Mucosa of rectum (tissue), 2 donors: ENCODE results near the gene FBP1.

Experiments
- H3K27ac ChIP-seq, 2 donors: one replicate each; pipeline ENCODE4 v1.7.0; 2013; ENCODE audit warnings: inconsistent platforms in 2 of 2, low read depth in 2 of 2, low read length in 2 of 2
- H3K27me3 ChIP-seq, 2 donors: one replicate each; pipeline ENCODE4 v1.7.0; 2013; ENCODE audit warnings: low read length in 2 of 2; ENCODE audit not compliant: control insufficient read depth in 2 of 2, insufficient read depth in 2 of 2
- H3K36me3 ChIP-seq, 2 donors: one replicate each; pipeline ENCODE4 v1.7.0; 2013; ENCODE audit warnings: low read length in 2 of 2; ENCODE audit not compliant: control insufficient read depth in 2 of 2, insufficient read depth in 2 of 2
- H3K4me1 ChIP-seq, 2 donors: one replicate each; pipeline ENCODE4 v1.7.0; 2013; ENCODE audit warnings: low read length in 2 of 2, mild to moderate bottlenecking in 1 of 2; ENCODE audit not compliant: control insufficient read depth in 2 of 2, insufficient read depth in 2 of 2
- H3K4me3 ChIP-seq, 2 donors: one replicate each; pipeline ENCODE4 v1.7.0; 2013; ENCODE audit warnings: low read length in 2 of 2
- H3K9ac ChIP-seq, 2 donors: one replicate each; pipeline ENCODE4 v1.7.0; 2013; ENCODE audit warnings: low read length in 2 of 2, low read depth in 1 of 2, mild to moderate bottlenecking in 1 of 2
- H3K9me3 ChIP-seq, 2 donors: one replicate each; pipeline ENCODE4 v1.7.0; 2013; ENCODE audit warnings: low read length in 2 of 2; ENCODE audit not compliant: control insufficient read depth in 2 of 2
- donor health status: healthy.
- donor health status: Normal muscosa, but diverticular disease.

FBP1 gene

GRCh38 chr9:94643176-94643575 lies 3.9 kb upstream of the FBP1 start:
- Histone ChIP-seq H3K27ac (no peak overlapping the region), H3K9ac (no peak overlapping the region), H3K4me3 (no peak overlapping the region), H3K36me3 (no peaks in the 10 kb centered on the region), H3K9me3 (no peaks in the 10 kb centered on the region), H3K4me1 (peaks cover 10 to 12% of the 10 kb centered on the region in 2 donors), H3K27me3 (peaks cover 0 to 1% of the 10 kb centered on the region in 2 donors)

- Histone ChIP-seq H3K27me3 (peaks cover 0 to 1% of the 10 kb centered on the region in 2 donors), H3K4me1 (peaks cover 10 to 12% of the 10 kb centered on the region in 2 donors), H3K36me3 (no peaks in the 10 kb centered on the region), H3K4me3 (no peak overlapping the region), H3K9me3 (no peaks in the 10 kb centered on the region), H3K27ac (no peak overlapping the region), H3K9ac (no peak overlapping the region)
These were observed 3.2 kb upstream of the FBP1 start for GRCh38 chr9:94642501-94642900.

- H3K27ac ChIP-seq: peak overlapping the region; percentile 68 to 74
- peak overlapping the region; percentile 74 to 79 for H3K4me3 ChIP-seq
- peak overlapping the region; percentile 44 to 77 for H3K9ac ChIP-seq
These were observed 670 bp upstream of the FBP1 start for GRCh38 chr9:94639999-94640376.

GRCh38 chr9:94638335-94639060 lies 820 bp downstream of the FBP1 start:
- Histone ChIP-seq H3K27me3 (peaks cover 0 to 1% of the 10 kb centered on the region in 2 donors), H3K4me3 (peak overlapping the region; percentile 74 to 79), H3K9ac (peak overlapping the region; percentile 54 to 77), H3K36me3 (no peaks in the 10 kb centered on the region), H3K9me3 (no peaks in the 10 kb centered on the region), H3K4me1 (peaks cover 10 to 12% of the 10 kb centered on the region in 2 donors), H3K27ac (peak overlapping the region; percentile 68 to 74)

More at GRCh38 chr9:94639999-94640376, 670 bp upstream of the FBP1 start:
- Histone ChIP-seq H3K4me1 (peaks cover 10 to 12% of the 10 kb centered on the region in 2 donors), H3K36me3 (no peaks in the 10 kb centered on the region), H3K27me3 (peaks cover 0 to 1% of the 10 kb centered on the region in 2 donors), H3K9me3 (no peaks in the 10 kb centered on the region)

- Histone ChIP-seq H3K36me3 (peaks cover 0 to 1% of the 10 kb centered on the region in 2 donors), H3K9ac (no peak overlapping the region), H3K4me1 (peaks cover 14 to 19% of the 10 kb centered on the region in 2 donors), H3K4me3 (no peak overlapping the region), H3K9me3 (no peaks in the 10 kb centered on the region), H3K27me3 (no peaks in the 10 kb centered on the region), H3K27ac (no peak overlapping the region)
These were observed 6.6 kb downstream of the FBP1 start for GRCh38 chr9:94632737-94633136.

- H3K4me3 ChIP-seq: no peak overlapping the region
- peaks cover 0 to 3% of the 10 kb centered on the region in 2 donors for H3K36me3 ChIP-seq
- no peak overlapping the region for H3K27ac ChIP-seq
- H3K27me3 ChIP-seq: no peaks in the 10 kb centered on the region
- H3K9me3 ChIP-seq: no peaks in the 10 kb centered on the region
- peaks cover 14 to 19% of the 10 kb centered on the region in 2 donors for H3K4me1 ChIP-seq
- no peak overlapping the region for H3K9ac ChIP-seq
These were observed 7.7 kb downstream of the FBP1 start for GRCh38 chr9:94631599-94631998.

GRCh38 chr9:94630833-94631232 lies 8.5 kb downstream of the FBP1 start:
- H3K9ac ChIP-seq: no peak overlapping the region
- peaks cover 14 to 19% of the 10 kb centered on the region in 2 donors for H3K4me1 ChIP-seq
- no peak overlapping the region for H3K27ac ChIP-seq
- H3K4me3 ChIP-seq: no peak overlapping the region
- H3K27me3 ChIP-seq: no peaks in the 10 kb centered on the region
- H3K9me3 ChIP-seq: no peaks in the 10 kb centered on the region
- peaks cover 0 to 3% of the 10 kb centered on the region in 2 donors for H3K36me3 ChIP-seq

- no peak overlapping the region for H3K9ac ChIP-seq
- H3K36me3 ChIP-seq: peaks cover 0 to 3% of the 10 kb centered on the region in 2 donors
- H3K9me3 ChIP-seq: no peaks in the 10 kb centered on the region
- no peak overlapping the region for H3K4me3 ChIP-seq
- peaks cover 14 to 19% of the 10 kb centered on the region in 2 donors for H3K4me1 ChIP-seq
- H3K27ac ChIP-seq: no peak overlapping the region
- H3K27me3 ChIP-seq: no peaks in the 10 kb centered on the region
These were observed 9.0 kb downstream of the FBP1 start for GRCh38 chr9:94630281-94630680.

- no peaks in the 10 kb centered on the region for H3K9me3 ChIP-seq
- H3K4me1 ChIP-seq: peaks cover 11 to 19% of the 10 kb centered on the region in 2 donors
- no peak overlapping the region for H3K4me3 ChIP-seq
- no peaks in the 10 kb centered on the region for H3K27me3 ChIP-seq
- H3K9ac ChIP-seq: no peak overlapping the region
- H3K27ac ChIP-seq: no peak overlapping the region
- H3K36me3 ChIP-seq: peaks cover 0 to 3% of the 10 kb centered on the region in 2 donors
These were observed 12.0 kb downstream of the FBP1 start for GRCh38 chr9:94627287-94627686.

GRCh38 chr9:94625835-94626234 lies 13.5 kb downstream of the FBP1 start:
- H3K36me3 ChIP-seq: peaks cover 0 to 3% of the 10 kb centered on the region in 2 donors
- H3K4me1 ChIP-seq: peaks cover 6% of the 10 kb centered on the region in 2 donors
- H3K4me3 ChIP-seq: no peak overlapping the region

More at GRCh38 chr9:94625835-94626234, 13.5 kb downstream of the FBP1 start:
- Histone ChIP-seq H3K27me3 (no peaks in the 10 kb centered on the region), H3K9ac (no peak overlapping the region), H3K27ac (no peak overlapping the region), H3K9me3 (no peaks in the 10 kb centered on the region)
